ENCODE results near the gene MATN4.

DNA sequence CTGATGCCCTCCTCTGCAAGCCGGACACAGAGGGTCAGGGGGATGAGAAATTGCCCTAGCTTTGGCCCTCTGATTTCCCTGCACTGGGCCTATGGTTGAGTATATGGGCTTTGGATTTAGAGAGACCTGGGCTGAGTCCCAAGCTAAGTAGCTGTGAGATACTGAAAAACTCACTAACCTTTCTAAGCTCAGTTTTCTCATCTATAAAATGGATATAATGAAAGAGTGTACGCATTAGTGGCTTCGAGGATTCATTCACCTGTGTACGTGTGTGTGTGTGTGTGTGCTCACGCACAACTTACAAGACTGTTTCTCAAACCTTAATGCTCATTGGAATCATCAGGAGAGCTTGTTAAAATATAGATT, 14.1 kb downstream of the MATN4 start:
- no peak for TF ChIP-seq POLR2A (IDR thresholded peaks at IDR 0.05; ENCODE audit: borderline replicate concordance, extremely low read depth, insufficient read depth, insufficient read length)
- TF ChIP-seq, protein P1, sequence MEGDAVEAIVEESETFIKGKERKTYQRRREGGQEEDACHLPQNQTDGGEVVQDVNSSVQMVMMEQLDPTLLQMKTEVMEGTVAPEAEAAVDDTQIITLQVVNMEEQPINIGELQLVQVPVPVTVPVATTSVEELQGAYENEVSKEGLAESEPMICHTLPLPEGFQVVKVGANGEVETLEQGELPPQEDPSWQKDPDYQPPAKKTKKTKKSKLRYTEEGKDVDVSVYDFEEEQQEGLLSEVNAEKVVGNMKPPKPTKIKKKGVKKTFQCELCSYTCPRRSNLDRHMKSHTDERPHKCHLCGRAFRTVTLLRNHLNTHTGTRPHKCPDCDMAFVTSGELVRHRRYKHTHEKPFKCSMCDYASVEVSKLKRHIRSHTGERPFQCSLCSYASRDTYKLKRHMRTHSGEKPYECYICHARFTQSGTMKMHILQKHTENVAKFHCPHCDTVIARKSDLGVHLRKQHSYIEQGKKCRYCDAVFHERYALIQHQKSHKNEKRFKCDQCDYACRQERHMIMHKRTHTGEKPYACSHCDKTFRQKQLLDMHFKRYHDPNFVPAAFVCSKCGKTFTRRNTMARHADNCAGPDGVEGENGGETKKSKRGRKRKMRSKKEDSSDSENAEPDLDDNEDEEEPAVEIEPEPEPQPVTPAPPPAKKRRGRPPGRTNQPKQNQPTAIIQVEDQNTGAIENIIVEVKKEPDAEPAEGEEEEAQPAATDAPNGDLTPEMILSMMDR (IDR thresholded peaks at IDR 0.05 in 2 of 3, conservative IDR thresholded peaks at IDR 0.05 in 1 of 3; ENCODE audit: borderline replicate concordance in 1 of 3, insufficient read depth in 1 of 3, low read depth in 2 of 3, low read length in 2 of 3): no peak
- no peak for TF ChIP-seq CEBPB (IDR thresholded peaks at IDR 0.05; ENCODE audit: low read depth)
- TF ChIP-seq, protein P2, sequence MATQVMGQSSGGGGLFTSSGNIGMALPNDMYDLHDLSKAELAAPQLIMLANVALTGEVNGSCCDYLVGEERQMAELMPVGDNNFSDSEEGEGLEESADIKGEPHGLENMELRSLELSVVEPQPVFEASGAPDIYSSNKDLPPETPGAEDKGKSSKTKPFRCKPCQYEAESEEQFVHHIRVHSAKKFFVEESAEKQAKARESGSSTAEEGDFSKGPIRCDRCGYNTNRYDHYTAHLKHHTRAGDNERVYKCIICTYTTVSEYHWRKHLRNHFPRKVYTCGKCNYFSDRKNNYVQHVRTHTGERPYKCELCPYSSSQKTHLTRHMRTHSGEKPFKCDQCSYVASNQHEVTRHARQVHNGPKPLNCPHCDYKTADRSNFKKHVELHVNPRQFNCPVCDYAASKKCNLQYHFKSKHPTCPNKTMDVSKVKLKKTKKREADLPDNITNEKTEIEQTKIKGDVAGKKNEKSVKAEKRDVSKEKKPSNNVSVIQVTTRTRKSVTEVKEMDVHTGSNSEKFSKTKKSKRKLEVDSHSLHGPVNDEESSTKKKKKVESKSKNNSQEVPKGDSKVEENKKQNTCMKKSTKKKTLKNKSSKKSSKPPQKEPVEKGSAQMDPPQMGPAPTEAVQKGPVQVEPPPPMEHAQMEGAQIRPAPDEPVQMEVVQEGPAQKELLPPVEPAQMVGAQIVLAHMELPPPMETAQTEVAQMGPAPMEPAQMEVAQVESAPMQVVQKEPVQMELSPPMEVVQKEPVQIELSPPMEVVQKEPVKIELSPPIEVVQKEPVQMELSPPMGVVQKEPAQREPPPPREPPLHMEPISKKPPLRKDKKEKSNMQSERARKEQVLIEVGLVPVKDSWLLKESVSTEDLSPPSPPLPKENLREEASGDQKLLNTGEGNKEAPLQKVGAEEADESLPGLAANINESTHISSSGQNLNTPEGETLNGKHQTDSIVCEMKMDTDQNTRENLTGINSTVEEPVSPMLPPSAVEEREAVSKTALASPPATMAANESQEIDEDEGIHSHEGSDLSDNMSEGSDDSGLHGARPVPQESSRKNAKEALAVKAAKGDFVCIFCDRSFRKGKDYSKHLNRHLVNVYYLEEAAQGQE (IDR thresholded peaks at IDR 0.05; ENCODE audit: low read depth): no peak
- TF ChIP-seq, protein P3, sequence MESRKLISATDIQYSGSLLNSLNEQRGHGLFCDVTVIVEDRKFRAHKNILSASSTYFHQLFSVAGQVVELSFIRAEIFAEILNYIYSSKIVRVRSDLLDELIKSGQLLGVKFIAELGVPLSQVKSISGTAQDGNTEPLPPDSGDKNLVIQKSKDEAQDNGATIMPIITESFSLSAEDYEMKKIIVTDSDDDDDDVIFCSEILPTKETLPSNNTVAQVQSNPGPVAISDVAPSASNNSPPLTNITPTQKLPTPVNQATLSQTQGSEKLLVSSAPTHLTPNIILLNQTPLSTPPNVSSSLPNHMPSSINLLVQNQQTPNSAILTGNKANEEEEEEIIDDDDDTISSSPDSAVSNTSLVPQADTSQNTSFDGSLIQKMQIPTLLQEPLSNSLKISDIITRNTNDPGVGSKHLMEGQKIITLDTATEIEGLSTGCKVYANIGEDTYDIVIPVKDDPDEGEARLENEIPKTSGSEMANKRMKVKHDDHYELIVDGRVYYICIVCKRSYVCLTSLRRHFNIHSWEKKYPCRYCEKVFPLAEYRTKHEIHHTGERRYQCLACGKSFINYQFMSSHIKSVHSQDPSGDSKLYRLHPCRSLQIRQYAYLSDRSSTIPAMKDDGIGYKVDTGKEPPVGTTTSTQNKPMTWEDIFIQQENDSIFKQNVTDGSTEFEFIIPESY (IDR thresholded peaks at IDR 0.05; ENCODE audit: extremely low read depth, insufficient replicate concordance, low read length): no peak
- TF ChIP-seq EZH2phosphoT487 (IDR thresholded peaks at IDR 0.05; ENCODE audit: borderline replicate concordance): no peak
- no peak for TF ChIP-seq SRF (IDR thresholded peaks at IDR 0.05; ENCODE audit: low read depth)
- no peak for TF ChIP-seq POLR2AphosphoS5 (IDR thresholded peaks at IDR 0.05; ENCODE audit: low read depth, low read length)
